Pons (tissue), 1 donor: ENCODE results near the gene CARD11.
A peak's percentile ranks its signal among the peaks of the same experiment; 100 is the strongest.
"Not testable (repeated sequence)": the region's sequence is repeated elsewhere in the genome, so short reads cannot be mapped to it uniquely, and the experiment has no call there.

ENCODE experiments used
- DNase-seq: peaks from one replicate; pipeline ENCODE4 v3.0.0-alpha.2; 2016; ENCODE audit warnings: low spot score

Gene CARD11

DNA sequence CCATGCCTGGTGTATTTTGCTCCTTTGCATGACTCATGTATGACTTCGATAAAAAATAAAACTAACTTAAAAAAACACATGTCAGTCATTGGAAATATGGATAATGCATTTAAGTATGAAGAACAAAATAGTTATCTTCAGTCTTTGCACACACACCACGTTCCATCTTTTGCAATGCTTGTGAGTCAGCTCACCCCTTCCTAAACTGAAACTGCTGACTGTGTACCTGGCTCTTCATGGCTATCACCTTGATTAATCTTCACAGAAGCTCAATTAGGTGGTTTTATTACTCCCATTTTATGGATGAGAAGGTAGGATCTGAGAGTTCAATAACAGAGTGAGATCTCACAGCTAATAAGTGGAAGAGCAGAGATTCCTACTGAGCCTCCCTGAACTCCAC, 79.5 kb downstream of the CARD11 start:
- no peak for DNase-seq

GRCh38 chr7:2962865-2963264, 80.8 kb downstream of the CARD11 start:
- DNase-seq, result no peak

- DNase-seq, result no peak
Measured at GRCh38 chr7:2959828-2960599, 83.7 kb downstream of the CARD11 start.

GRCh38 chr7:2959103-2959680, 84.5 kb downstream of the CARD11 start:
- no peak for DNase-seq

- DNase-seq, result no peak
Measured at GRCh38 chr7:2958416-2959102, 85.1 kb downstream of the CARD11 start.

GRCh38 chr7:2957369-2957727, 86.3 kb downstream of the CARD11 start:
- not testable (repeated sequence) for DNase-seq

GRCh38 chr7:2956526-2957368, 86.9 kb downstream of the CARD11 start:
- no peak for DNase-seq

- DNase-seq, result no peak
Measured at GRCh38 chr7:2956076-2956475, 87.6 kb downstream of the CARD11 start.

DNA sequence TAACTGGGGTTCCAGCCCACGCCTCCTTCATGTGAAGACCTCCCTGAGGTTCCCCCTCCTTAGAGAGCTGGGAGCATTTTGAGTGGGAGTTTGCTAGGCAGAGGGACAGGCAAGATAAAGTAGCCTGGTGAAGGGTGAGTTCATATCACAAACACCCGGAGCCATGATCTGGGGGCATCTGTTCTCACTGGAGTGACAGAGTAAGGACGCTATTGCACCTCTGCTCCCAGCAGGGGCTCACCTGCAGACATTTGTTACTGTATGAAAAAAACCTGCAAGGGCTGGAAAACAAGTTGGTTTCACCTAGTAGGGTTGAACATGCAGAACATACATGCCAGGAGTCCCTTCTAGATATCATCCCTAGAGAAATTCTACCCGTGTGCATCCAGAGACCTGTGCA, 88.4 kb downstream of the CARD11 start:
- no peak for DNase-seq

DNA sequence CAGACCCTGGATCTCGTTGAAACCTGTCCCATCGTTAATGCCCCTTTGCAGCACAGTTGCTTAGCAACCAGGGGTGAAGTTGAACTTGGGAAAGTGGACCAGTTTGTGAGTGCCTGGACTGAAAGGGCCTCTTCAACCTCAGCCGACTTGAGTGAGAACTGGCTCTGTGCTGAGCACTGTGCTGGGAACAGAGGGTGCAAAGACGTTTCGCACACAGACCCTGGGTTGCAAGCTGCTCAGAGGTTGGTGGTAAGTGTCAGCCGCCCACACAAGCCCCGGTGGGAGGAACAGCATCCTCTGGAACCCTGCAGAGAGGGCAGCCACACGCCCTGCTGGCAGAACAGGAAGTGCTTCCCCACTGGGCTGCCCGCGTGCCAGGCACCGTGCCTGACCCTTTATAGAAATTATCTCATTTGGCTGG, 89.2 kb downstream of the CARD11 start:
- DNase-seq, result no peak

DNA sequence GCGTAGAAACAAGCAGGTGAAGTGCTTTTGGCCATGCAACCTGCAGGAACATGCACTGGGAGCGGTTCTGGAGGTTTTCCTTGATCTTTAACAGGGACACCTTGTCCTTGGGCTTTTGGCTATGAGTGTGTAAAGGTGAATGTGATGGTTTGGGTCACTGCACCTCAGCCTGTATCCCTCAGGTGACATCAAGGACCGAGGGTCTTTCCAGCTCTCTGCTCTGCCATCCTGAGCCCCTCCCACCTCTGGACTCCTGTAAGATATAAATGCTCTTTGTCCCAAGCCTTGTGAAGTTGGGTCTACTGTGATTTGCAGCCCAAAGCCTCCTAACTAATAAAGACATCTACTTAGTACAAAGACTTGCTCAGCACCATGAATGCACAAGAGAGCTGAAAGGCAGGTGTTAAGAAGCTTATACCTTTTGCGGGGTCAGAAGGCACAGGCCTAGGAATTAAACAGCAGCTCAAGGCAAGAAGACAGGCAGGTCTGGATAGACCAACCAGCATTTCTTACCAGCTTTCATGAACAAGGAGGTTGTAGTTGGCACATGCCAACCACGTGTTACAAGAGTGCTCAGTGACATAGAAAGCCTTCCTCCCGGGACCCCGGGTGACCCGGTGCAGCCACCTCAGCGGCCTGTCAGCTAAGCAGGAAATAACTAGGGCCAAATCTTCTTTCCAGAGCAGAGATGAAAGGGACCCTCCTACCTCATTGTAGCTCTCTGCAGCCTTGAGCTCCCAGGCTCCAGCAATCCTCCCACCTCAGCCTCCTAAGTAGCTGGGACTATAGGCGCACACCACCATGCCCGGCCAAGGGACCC, 89.9 kb downstream of the CARD11 start:
- peak; percentile 18 for DNase-seq

- DNase-seq, result no peak
Measured at GRCh38 chr7:2953099-2953498, 90.6 kb downstream of the CARD11 start.

DNA sequence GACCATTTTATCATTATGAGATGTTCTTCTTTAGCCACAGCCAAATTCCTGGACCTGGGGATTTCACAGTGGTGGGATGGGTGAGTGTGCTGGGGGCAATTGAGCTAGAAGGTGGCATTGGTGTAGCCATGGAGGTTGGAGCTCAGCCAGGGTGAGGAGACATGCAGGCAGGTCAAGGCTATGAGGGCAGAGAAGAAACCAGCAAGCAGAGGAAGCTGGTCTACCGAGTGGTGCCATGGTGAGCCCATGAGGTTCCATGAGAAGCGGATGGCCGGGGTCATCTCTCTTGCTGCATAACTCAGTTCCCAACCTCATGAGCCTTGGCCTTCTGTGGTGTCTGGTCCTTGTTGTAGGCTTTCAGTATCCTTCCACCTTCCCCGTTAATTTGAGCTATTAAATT, 91.4 kb downstream of the CARD11 start:
- no peak for DNase-seq

GRCh38 chr7:2950578-2950977, 93.1 kb downstream of the CARD11 start:
- DNase-seq, result no peak

GRCh38 chr7:2948749-2949148, 94.9 kb downstream of the CARD11 start:
- DNase-seq, result no peak

DNA sequence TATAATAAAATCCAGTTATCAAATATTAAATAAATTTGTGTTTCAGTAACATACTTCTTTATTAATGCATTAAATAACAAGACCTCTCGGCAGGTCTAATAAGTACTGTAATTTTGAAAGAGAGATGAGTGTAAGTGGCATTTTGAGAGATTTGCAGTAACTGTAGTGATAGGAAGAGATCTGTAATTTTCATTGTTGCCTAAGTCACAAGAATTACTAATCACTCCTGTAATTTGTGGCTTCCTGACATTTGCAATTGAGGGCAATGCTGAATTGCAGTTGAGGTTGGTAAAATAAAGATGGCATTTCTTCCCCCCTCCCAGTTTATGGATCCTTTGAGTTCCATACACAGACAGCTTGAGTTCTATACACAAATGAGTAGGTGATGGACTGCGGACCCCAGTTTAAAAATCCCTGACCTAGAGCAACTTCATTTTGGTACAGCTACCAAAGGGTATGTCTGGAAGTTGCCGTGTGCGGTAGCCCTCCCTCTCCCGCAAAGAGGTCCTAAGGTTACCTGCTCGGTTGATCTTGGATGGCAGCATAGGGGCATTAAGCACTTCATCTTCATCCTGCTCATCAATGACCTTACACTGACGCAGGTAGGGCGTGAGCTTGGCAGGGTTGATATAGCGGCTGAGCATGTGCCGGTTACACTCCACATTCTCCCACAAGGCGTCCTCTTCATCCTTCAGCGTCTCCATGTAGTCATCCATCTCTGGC, 96.4 kb downstream of the CARD11 start:
- DNase-seq, result no peak

DNA sequence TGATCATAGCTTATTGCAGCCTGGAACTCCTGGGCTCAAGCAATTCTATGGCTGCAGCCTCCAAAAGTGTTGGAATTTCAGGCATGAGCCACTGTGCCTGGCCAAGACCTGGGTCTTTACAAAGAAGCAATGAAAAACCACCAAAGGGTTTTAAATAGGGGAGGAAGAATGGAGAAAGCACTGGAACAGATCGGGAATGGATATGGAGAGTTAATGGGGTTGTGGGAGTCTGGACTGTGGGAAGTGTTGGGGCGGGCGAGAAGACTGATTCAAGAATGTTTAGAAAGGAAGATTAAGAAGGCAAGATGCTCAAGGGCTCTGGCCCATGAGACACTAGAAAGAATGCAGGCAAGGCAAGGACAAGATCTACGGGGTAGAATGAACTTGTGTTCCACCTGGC, 98.5 kb downstream of the CARD11 start:
- DNase-seq, result no peak

- DNase-seq, result peak; percentile 33
Measured at GRCh38 chr7:2944739-2945138, 98.9 kb downstream of the CARD11 start.

DNA sequence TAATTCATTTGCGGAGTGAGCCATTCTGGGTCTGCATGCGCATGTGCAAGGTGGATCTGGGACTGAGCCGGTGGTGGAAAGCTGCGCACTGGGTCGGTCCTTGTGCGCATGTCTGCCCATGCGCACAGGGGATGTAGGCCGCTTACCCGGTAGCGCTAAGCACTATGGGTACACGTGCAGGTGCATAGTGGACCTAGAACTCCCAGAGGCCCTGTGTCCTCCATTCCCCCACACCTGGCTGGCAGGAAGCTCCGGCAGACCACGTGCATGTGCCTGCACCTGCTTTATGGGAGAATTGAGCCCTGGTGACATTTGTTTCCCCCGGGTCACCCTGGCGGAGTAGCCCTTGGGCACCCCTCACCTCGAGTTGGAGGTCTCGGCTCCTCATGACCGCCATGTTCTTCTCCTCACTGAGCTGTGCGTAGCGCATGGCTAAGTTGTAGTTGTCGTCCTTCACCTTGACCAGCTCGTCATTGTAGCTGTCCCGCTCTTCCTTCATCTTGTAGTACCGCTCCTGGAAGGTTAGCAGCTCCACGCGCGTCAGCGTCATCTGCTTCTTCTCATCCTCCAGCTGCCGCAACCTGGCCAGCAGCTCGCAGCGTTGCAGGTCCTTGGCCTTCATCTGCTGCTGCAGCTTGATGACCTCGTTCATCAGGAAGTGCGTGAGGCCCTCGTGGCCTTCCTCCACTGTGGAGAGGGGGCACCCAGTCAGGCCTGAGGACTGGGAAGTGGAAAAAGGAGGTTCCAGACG, 99.6 kb downstream of the CARD11 start:
- DNase-seq, result no peak

DNA sequence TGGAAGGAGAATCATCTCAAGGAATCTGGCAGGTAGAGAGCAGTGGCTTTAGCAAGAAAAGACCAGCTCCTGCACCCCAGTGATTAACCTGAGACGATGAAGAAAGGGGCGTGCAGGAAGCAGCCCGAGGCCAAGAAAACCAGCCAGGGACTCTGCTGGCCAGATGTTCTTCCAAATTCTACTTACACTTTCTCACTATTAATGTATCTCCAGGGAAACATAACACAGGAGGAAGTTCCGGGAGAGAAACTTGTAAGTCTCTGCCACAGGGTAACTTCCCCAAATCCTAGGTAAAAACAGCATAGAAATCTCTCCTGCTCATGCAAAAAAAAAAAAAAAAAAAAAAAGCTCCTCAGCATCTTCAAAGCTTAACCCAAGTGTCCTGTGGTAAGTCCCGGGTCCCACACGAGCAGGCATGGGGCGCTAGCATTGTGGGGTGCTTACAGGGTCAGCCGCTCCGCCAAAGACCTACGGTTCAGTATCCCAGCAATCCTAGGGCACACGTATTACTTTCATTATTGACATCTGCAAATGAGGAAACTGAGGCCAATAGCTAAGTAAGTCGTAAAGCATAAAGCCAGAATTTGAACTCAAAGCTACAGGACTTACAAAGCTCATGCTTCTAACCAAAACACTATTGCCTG, 102.3 kb downstream of the CARD11 start:
- peak; percentile 26 for DNase-seq
